Motor neuron (in vitro differentiated cells): ENCODE results near the gene CPPED1. TPM values are rescaled to one million over a fixed set of nuclear protein-coding genes. Genes with fewer than 3 reads are reported as not detected.
"Not testable (repeated sequence)": the region's sequence is repeated elsewhere in the genome, so short reads cannot be mapped to it uniquely, and the experiment has no call there.

Experiments used
- ATAC-seq, 8 experiments: fragments of 200-7000 bp; cut with Tn5 transposase; replicated peaks in 6 of 8; 2 replicates each; pipeline ENCODE4 v1.8.0; 2021; ENCODE audit warnings: mild to moderate bottlenecking in 8 of 8, moderate library complexity in 8 of 8
- H3K27ac ChIP-seq, 2 donors: fragments of 250-450 bp; sonication (Bioruptor Pico); 2 replicates each; pipeline ENCODE4 v1.9.0; 2021; ENCODE audit warnings: antibody characterized with exemption in 2 of 2, mild to moderate bottlenecking in 2 of 2, moderate library complexity in 1 of 2
- H3K4me1 ChIP-seq, 2 donors: fragments of 250-450 bp; sonication (Bioruptor Pico); replicated peaks in 1 of 2; 2 replicates each; pipeline ENCODE4 v1.6.1; 2021; ENCODE audit warnings: antibody characterized with exemption in 2 of 2, mild to moderate bottlenecking in 2 of 2, moderate library complexity in 1 of 2
- H3K4me3 ChIP-seq, 5 donors: fragments of 250-450 bp; sonication (Bioruptor Pico); 2 replicates each; pipeline ENCODE4 v1.9.0; 2021; ENCODE audit warnings: antibody characterized with exemption in 5 of 5, mild to moderate bottlenecking in 5 of 5, moderate library complexity in 4 of 5
- WGBS, 10 experiments: fragments of 450-650 bp; shearing (Covaris generic); methylation state at CpG; one replicate each; pipeline ENCODE4 v1.0.0; 2022; 5-methylcytosine and 5-hydroxymethylcytosine counted together
- in situ Hi-C, 9 experiments: fragments of 400-800 bp; cut with MboI; loops; one replicate each; pipeline ENCODE4 v1.15.0; 2021; ENCODE audit warnings: low sequenced_read_pairs in 9 of 9, low pct_unique_long_range_greater_than_20kb in 2 of 9; ENCODE audit not compliant: unreplicated experiment in 9 of 9
- total RNA-seq, 8 experiments: library from RNA; unstranded; fragments of 300-600 nt; gene quantifications; 2 replicates each; pipeline versions ENCODE4 v1.2.3 to v1.2.4, GENCODE V29; 2022

Gene CPPED1
- total RNA-seq, 8 experiments from 2014 or later = 1.1 to 20.1 (median 4.6) TPM

DNA sequence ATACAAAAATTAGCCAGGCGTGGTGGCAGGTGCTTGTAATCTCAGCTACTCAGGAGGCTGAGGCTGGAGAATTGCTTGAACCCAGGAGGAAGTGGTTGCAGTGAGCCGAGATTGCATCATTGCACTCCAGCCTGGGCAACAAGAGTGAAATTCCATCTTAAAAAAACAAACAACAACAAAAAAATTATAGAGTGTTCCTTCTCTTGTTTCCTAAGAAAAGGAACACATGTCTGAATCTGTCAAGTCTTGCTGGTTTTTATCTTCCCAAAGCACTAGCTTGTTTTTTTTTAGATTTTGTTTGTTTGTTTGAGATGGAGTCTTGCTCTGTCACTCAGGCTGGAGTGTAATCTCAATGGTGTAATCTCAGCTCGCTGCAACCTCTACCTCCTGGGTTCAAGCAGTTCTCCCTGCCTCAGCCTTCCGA, 13.1 kb upstream of the CPPED1 start:
- 8 to 89% (median 80%) methylated on average over 1 to 4 of the region's 4 CpGs; no CpG with 5 or more reads in 2 of the 10 experiments for WGBS, 10 experiments
- ATAC-seq = not testable (repeated sequence)

DNA sequence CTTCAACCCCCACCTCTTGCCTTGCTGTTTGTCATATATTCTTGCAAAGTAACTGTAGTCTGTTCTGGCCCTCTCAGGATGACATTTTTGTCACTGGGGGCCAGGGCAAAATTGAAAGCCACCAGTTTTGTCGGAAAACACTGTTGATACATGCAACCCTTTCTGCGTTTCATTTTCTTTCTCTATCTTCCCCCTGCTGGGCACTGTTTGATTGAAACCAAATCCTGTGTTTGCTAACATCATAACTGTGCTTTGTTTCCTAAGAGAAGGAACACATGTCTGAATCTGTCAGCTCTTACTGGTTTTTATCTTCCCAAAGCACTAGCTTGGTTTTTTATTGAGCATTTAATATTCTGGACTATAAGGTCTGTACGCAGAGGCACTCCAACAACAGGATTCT, 11.7 kb upstream of the CPPED1 start:
- in situ Hi-C loops = loop anchor here in 1 of 9 experiments (25.0 kb wide), 1 partner anchor 253 kb away; no protein-coding TSS in a partner anchor
- Histone ChIP-seq H3K4me1 (no peaks in the 10 kb centered on the region), H3K27ac (no peak overlapping the region), H3K4me3 (no peak overlapping the region)
- WGBS, 10 experiments = 0 to 94% (median 43%) methylated on average over 1 to 3 of the region's 3 CpGs; no CpG with 5 or more reads in 1 of the 10 experiments
- peak in 1 of 8 experiments; percentile 9 for ATAC-seq

More for the DNA sequence above, 13.1 kb upstream of the CPPED1 start:
- in situ Hi-C loops = loop anchor here in 1 of 9 experiments (25.0 kb wide), 1 partner anchor 255 kb away; no protein-coding TSS in a partner anchor
- H3K4me3 ChIP-seq, H3K4me1 ChIP-seq, H3K27ac ChIP-seq: not testable (repeated sequence)

DNA sequence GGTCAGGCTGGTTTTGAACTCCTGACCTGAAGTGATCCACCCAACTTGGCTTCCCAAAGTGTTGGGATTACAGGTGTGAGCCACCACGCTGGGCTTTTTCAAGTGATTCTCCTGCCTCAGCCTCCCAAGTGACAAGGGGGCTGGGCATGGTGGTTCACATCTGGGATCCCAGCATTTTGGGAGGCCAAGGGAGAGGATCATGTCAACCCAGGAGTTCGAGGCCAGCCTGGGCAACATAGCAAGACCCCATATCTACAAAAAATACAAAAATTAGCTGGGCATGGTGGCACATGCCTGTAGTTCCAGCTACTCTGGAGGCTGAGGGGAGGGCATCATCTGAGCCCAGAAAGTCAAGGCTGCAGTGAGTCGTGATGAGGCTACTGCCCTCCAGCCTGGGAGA, 10.0 kb upstream of the CPPED1 start:
- not testable (repeated sequence) for ATAC-seq, H3K4me3 ChIP-seq, H3K4me1 ChIP-seq, H3K27ac ChIP-seq
- in situ Hi-C loops = loop anchor here in 1 of 9 experiments (25.0 kb wide), 1 partner anchor 251 kb away; no protein-coding TSS in a partner anchor
- WGBS, 10 experiments = 36 to 100% (median 84%) methylated on average over 1 to 3 of the region's 3 CpGs; no CpG with 5 or more reads in 4 of the 10 experiments

DNA sequence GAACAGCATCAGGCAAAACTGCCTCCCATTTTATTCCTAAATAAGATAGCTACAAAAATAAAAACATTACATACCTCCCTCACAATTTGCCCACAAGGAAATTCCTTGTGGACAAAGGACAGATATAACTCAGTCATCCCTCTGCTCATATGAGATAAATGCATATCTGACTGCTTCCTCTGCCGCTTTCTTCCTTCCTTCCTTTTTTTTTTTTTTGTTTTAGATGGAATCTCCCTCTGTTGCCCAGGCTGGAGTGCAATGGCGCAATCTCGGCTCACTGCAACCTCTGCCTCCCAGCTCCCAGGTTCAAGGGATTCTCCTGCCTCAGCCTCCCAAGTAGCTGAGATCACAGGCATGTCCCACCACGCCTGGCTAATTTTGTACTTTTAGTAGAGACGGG, 9.6 kb upstream of the CPPED1 start:
- H3K4me1 ChIP-seq, H3K4me3 ChIP-seq, ATAC-seq, H3K27ac ChIP-seq: not testable (repeated sequence)
- WGBS, 10 experiments = 61 to 100% (median 90%) methylated on average over 1 to 4 of the region's 5 CpGs; no CpG with 5 or more reads in 3 of the 10 experiments
- in situ Hi-C loops = loop anchor here in 1 of 9 experiments (25.0 kb wide), 1 partner anchor 251 kb away; no protein-coding TSS in a partner anchor

DNA sequence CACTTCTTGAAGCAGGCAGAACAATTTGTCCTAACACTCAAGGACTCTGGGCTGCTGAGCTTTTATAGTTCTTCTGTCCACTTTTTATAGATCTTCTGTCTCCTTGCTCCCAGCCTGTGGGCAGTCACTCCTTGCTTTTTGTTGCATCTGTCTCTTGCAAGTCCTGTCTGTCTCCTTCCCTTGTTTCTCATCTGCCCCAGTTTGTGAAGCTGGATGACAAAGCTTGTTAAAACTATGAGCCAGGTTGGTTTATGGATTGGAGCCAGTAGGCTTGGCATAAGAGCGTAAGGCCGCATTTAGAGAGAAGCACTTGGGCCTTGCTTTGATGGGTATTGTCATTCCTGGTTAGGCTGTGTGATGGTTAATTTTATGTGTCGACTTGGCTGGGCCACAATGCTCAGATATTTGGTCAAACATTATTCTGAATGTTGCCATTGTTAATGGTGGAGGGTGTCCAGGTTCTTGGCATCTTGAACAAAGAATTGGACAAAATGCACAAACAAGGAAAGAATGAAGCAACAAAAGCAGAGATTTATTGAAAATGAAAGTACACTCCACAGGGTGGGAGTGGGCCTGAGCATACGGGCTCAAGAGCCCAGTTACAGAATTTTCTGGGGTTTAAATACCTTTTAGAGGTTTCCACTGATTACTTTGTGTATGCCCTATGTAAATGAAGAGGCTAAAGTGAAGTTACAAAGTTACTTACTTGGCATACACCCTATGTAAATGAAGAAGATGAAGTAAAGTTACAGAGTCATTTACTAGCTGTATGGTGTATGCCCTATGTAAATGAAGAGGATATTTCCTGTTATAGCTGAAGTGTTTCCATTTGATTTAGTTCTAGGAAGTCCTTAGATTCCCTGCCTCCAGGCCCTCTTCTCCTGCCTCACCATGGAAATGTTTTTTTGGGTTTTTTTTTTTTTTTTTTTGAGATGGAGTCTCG, 8.0 kb upstream of the CPPED1 start:
- 41 to 97% (median 75%) methylated on average over 1 to 5 of the region's 5 CpGs for WGBS, 10 experiments
- Histone ChIP-seq H3K4me3 (no peak overlapping the region), H3K27ac (no peak overlapping the region), H3K4me1 (no peaks in the 10 kb centered on the region)
- peak in 3 of 8 experiments; percentile 52 to 88 (median 81) for ATAC-seq
- in situ Hi-C loops = loop anchor here in 1 of 9 experiments (25.0 kb wide), 1 partner anchor 249 kb away; no protein-coding TSS in a partner anchor

DNA sequence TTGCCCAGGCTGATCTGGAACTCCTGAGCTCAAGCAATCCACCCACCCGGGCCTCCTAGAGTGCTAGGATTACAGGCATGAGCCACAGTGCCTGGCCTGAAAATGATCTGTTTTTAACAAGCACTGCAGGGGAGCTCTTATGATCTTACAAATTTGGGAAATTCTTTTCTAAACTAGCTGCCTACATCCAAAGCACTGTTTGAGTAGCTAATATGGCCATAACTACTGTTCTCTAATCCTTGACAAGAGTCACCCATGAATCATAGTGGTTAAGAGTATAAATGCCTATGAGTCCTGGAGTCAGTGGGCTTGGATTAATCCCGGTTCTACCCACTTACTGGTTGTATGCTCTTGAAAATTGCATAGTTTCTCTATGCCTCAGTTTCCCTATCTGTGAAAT, 1.4 kb upstream of the CPPED1 start:
- Histone ChIP-seq H3K4me3 (no peak overlapping the region), H3K27ac (no peak overlapping the region), H3K4me1 (peaks cover 5 to 7% of the 10 kb centered on the region in 2 donors)
- in situ Hi-C loops = loop anchor here in 1 of 9 experiments (25.0 kb wide), 1 partner anchor 243 kb away; no protein-coding TSS in a partner anchor
- ATAC-seq = no peak
- 17 to 100% (median 100%) methylated on average over 1 to 2 of the region's 2 CpGs; no CpG with 5 or more reads in 4 of the 10 experiments for WGBS, 10 experiments

DNA sequence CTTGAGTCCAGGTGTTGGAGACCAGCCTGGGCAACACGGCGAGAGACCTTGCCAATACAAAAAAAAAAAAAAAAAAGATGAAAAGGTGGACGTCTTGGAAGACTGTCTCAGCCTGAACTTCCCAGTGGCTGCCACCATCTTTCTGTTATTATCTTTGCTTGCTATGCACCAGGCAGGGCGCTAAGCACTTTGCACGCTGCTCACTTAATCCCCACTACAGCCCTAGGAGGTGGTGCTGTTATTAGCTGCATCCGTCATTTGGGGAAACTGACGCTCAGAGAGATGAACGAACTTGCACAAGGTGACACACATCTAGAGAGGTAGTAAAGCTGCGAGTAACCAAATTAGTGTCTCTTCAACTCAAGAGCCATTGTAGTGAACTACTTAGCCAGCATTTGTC, 708 bp upstream of the CPPED1 start:
- Histone ChIP-seq H3K4me1 (peaks cover 5 to 7% of the 10 kb centered on the region in 2 donors), H3K27ac (no peak overlapping the region), H3K4me3 (peak overlapping the region in 2 of 5 donors; percentile 66 to 80)
- WGBS, 10 experiments = 30 to 87% (median 74%) methylated on average over 2 to 7 of the region's 9 CpGs; no CpG with 5 or more reads in 1 of the 10 experiments
- in situ Hi-C loops = loop anchor here in 1 of 9 experiments (25.0 kb wide), 1 partner anchor 242 kb away; no protein-coding TSS in a partner anchor
- ATAC-seq = no peak

DNA sequence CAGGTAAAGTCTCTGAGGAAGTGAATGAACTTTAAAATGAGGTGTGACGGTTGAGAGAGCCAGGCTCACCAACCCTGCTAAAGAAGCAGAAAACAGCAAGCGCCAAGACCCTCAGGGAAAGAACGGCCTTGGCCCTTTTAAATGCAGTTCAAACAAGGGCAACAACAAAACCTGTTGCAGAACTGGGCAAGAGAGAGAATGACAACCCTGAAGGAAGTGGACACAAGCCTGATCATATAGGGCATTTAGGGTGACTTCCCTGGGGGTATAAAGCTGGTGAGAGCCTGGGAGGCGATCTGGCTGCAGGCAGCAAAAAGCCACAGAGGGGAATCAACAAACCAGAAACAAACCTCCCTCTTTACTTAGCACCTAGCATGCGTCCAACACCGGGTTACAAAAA, 1.0 kb downstream of the CPPED1 start:
- WGBS, 10 experiments = 46 to 100% (median 83%) methylated on average over 1 to 6 of the region's 6 CpGs; no CpG with 5 or more reads in 2 of the 10 experiments
- Histone ChIP-seq H3K4me3 (peak overlapping the region in 4 of 5 donors; percentile 66 to 85 (median 79)), H3K4me1 (peaks cover 5 to 7% of the 10 kb centered on the region in 2 donors), H3K27ac (no peak overlapping the region)
- in situ Hi-C loops = loop anchor here in 1 of 9 experiments (25.0 kb wide), 1 partner anchor 240 kb away; no protein-coding TSS in a partner anchor
- ATAC-seq = no peak

DNA sequence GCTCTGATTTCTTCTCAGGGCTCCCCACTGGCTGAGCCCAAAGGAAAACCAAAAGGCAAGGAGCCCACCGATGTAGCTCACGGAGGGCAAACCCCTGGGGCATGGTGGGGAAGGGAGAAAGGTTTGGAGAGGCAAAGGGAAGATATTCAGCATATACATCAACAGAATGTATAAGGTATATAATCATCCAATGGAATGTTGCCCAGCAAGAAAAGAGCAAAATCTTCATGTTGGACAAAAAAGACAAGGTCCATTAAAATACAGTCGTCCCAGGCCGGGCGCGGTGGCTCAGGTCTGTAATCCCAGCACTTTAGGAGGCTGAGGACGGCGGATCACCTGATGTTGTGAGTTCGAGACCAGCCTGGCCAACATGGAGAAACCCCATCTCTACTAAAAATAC, 1.6 kb downstream of the CPPED1 start:
- no peak for ATAC-seq
- in situ Hi-C loops = loop anchor here in 1 of 9 experiments (25.0 kb wide), 1 partner anchor 240 kb away; no protein-coding TSS in a partner anchor
- Histone ChIP-seq H3K4me3 (no peak overlapping the region), H3K4me1 (peaks cover 5 to 7% of the 10 kb centered on the region in 2 donors), H3K27ac (no peak overlapping the region)
- 60 to 98% (median 92%) methylated on average over 2 to 9 of the region's 9 CpGs; no CpG with 5 or more reads in 5 of the 10 experiments for WGBS, 10 experiments

DNA sequence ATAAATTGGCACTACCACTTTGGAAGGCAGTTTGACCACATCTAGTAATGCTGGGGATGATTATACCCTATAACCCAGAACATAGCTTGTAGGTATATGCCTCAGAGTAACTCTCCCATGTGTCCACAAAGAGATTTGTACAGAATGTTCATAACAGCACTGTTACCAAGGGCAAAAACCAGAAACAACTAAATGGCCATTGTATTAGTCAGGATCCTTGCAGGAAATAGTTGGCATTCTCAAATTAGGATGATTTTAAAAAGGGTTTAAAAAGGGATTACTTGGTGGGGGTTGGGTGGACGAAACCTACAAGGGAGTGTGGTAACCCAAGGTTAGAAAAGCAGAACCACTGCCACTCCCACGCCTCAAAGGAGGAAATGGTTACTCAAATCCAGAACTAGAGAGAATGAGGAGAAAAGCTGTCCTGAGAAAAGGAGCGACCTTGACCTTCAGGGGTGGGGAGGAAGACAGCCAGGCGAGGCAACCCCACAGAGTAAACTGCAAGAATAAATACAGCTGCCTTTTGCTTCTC, 2.1 kb downstream of the CPPED1 start:
- in situ Hi-C loops = loop anchor here in 1 of 9 experiments (25.0 kb wide), 1 partner anchor 239 kb away; no protein-coding TSS in a partner anchor
- 10 to 80% (median 60%) methylated on average over 2 to 4 of the region's 4 CpGs; no CpG with 5 or more reads in 5 of the 10 experiments for WGBS, 10 experiments
- Histone ChIP-seq H3K27ac (no peak overlapping the region), H3K4me3 (no peak overlapping the region), H3K4me1 (peaks cover 5 to 7% of the 10 kb centered on the region in 2 donors)
- no peak for ATAC-seq

DNA sequence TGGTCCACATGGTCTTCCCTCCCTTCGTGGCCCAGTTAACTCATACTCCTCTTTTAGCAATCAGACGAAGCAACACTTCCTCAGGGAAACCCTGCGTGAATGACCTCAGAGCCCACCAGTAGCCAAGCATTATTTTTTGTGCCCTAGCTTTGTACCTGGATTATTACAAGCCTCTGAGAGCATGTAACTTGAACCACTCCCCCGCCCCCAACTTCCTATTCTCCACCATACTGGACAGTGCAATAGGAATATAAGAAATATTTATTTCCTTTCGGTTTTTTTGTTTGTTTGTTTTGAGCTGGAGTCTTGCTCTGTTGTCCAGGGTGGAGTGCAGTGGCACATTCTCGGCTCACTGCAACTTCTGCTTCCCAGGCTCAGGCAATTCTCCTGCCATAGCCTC, 2.9 kb downstream of the CPPED1 start:
- no peak for ATAC-seq
- in situ Hi-C loops = loop anchor here in 1 of 9 experiments (25.0 kb wide), 1 partner anchor 239 kb away; no protein-coding TSS in a partner anchor
- 59 to 100% (median 70%) methylated on average over 2 to 5 of the region's 6 CpGs; no CpG with 5 or more reads in 3 of the 10 experiments for WGBS, 10 experiments
- H3K4me3 ChIP-seq = no peak overlapping the region
- no peak overlapping the region for H3K27ac ChIP-seq
- H3K4me1 ChIP-seq = peaks cover 5 to 7% of the 10 kb centered on the region in 2 donors

DNA sequence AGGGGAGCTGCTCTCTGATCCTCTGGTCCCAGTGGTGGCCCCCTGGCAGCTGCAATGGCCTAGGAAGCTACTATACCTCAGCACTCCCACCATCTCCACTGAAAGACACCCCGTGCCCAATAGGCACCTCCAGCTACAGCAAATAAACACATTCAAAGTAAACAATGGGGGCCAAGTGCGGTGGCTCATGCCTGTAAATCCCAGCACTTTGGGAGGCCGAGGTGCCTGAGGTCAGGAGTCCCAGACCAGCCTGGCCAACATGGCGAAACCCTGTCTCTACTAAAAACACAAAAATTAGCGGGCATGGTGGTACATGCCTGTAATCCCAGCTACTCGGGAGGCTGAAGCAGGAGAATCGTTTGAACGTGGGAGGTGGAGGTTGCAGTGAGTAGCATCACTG, 3.7 kb downstream of the CPPED1 start:
- H3K4me3 ChIP-seq, ATAC-seq, H3K27ac ChIP-seq, H3K4me1 ChIP-seq: not testable (repeated sequence)
- WGBS, 10 experiments = 52 to 100% (median 82%) methylated on average over 1 to 6 of the region's 8 CpGs; no CpG with 5 or more reads in 2 of the 10 experiments
- in situ Hi-C loops = loop anchor here in 1 of 9 experiments (25.0 kb wide), 1 partner anchor 238 kb away; no protein-coding TSS in a partner anchor
